ENCODE measurements around the gene TYW3.
"Not testable (repeated sequence)": the region's sequence is repeated elsewhere in the genome, so short reads cannot be mapped to it uniquely, and the experiment has no call there.

TYW3 gene

DNA sequence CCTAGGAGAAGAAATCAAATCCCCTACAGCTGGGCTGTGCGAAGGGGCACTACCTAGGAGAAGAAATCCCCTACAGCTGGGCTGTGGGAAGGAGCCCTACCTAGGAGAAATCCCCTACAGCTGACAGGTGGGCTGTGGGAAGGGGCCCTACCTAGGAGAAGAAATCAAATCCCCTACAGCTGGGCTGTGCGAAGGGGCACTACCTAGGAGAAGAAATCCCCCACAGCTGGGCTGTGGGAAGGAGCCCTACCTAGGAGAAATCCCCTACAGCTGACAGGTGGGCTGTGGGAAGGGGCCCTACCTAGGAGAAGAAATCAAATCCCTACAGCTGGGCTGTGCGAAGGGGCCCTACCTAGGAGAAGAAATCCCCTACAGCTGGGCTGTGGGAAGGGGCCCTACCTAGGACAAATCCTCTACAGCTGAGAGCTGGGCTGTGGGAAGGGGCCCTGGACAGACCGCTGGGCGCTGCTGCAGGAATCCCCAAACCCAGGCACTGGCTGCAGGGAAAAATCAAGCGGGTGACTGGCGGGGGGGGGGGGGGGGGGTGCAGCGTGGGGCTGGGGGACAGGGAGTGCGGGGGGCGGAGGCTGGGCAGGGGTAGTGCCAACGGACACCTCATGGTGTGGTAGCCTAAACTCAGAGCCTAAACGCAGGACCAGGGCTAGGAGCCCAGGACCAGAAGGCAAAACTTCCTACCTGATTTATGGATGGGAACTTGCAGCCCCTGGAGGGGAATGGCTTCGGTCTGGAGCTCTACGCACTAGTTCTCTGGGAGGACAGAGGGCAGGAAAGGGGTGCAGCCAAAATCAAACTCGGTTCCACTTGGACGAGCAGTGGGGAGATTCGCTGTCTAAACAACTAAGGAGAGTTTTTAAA is 643 bp upstream of the TYW3 start:
- peak in 1 of 2 donors; percentile 14 for DNase-seq

DNA sequence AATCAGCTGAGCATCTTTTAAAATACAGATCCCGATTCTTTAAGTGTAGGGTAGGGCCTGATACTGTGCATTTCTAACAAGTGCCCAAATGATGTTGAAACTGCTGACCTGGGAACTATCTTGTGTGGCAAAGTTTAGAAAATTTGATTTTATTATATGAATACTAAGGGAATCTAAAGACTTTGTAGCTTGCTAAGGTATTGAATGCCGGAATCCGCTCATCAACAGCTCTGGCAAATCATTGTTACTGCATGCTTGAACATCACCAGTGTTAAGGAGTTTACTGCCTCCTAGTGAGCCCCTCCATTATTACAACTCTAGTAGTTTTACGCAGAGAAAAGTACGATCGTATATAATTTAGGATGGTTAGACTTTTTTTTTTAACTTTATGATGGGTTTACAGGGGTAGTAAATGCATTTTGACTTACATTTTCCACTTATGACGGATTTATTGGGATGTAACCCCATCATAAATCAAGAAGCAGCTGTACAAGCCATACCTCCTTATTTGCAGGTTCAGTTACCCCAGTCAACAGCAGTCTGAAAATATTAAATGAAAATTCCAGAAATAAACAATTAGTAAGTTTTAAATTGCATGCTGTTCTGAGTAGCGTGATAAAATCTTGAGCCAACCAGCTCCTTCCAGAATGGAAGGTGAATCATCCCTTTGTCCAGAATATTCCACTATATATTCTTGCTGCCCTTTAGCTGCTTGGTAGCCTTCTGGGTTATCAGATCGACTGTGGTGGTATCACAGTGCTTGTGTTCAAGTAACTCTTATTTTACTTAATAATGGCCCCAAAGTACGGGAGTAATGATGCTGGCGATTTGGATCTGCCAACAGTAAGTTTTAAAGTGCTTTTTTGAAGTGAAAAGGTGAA is 892 bp downstream of the TYW3 start:
- DNase-seq: peak; percentile 35 to 78

GRCh38 chr1:74737333-74737732 is 4.4 kb downstream of the TYW3 start:
- no peak for DNase-seq

GRCh38 chr1:74740307-74740980 is 7.5 kb downstream of the TYW3 start:
- DNase-seq: not testable (repeated sequence)

DNA sequence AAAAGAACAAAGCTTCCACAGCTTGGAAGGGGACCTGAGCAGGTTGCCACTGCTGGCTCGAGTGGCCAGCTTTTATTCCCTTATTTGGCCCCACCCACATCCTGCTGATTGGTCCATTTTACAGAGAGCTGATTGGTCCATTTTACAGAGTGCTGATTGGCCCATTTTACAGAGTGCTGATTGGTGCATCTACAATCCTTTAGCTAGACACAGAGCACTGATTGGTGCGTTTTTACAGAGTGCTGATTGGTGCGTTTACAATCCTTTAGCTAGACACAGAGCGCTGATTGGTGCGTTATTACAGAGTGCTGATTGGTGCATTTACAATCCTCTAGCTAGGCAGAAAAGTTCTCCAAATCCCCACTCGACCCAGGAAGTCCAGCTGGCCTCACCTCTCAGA is 12.3 kb downstream of the TYW3 start:
- not testable (repeated sequence) for DNase-seq

DNA sequence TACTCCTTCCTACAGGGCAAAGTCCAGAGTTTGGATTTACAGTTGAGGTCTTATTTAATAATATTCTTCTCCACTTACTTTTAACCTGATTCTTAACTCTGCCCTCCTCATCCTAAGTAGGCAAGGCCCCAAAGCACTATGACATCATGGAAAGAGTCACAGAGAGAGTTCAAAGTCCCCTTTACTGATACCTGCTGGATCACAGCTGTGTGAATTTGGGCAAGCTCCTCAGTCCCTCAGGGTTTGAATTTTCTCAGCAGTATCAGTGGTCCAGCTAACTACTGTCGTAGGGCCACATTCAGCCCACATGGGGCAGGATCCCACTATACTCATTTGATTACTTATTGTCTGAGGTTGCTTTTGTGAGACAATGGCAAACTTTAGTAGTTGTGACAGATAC is 16.0 kb downstream of the TYW3 start:
- DNase-seq: no peak

GRCh38 chr1:74753104-74753503 is 20.2 kb downstream of the TYW3 start:
- no peak for DNase-seq

DNA sequence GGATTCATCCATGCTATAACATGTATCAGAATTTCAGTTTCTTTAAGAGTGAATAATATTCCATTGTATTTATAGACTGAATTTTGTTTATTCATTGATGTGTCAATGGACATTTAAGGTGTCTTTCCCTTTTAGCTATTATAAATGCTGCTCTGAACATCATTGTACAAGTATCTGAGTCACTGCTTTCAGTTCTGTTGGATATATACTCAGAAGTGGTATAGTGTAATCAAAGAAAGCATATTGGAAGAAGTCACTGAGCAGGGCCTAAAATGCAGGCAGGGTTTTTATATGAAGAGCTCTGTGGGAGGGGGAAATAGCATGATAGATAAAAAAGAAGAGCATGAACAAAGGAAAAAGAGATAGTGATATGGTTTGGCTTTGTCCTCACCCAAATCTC is 22.5 kb downstream of the TYW3 start:
- DNase-seq: no peak

- DNase-seq: not testable (repeated sequence)
These were observed 23.7 kb downstream of the TYW3 start for GRCh38 chr1:74756650-74757049.

DNA sequence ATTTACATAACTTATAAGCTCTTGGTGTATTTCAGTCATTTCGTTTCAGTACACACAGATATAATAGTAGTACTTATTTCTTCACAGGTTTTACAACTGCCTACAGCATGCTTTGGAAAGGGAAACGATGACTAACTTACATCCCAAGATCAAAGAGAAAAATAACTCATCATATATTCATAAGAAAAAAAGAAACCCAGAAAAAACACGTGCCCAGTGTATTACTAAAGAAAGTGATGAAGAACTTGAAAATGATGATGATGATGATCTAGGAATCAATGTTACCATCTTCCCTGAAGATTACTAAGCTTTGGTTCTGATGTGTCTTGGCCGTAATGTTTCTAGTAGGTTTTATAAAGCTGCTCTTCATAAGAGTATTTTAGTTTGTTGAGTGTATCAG is 30.9 kb downstream of the TYW3 start:
- DNase-seq: no peak

DNA sequence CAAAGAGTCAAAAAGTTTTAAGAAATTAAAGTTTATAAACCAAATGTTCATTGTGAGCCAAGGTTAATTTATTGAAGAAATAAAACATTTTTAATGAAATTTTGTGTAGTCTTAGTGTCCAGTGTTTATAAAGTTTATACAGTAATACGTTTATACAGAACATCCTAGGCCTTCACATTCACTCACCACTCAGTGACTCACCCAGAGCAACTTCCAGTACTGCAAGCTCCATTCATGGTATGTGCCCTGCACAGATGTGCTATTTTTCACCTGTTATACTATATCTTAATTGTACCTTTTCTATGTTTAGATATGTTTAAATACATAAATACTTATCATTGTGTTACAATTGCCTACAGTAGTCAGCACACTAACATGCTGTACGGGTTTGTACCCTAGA is 33.6 kb downstream of the TYW3 start:
- no peak for DNase-seq

GRCh38 chr1:74767490-74767889 is 34.5 kb downstream of the TYW3 start:
- DNase-seq: no peak

DNA sequence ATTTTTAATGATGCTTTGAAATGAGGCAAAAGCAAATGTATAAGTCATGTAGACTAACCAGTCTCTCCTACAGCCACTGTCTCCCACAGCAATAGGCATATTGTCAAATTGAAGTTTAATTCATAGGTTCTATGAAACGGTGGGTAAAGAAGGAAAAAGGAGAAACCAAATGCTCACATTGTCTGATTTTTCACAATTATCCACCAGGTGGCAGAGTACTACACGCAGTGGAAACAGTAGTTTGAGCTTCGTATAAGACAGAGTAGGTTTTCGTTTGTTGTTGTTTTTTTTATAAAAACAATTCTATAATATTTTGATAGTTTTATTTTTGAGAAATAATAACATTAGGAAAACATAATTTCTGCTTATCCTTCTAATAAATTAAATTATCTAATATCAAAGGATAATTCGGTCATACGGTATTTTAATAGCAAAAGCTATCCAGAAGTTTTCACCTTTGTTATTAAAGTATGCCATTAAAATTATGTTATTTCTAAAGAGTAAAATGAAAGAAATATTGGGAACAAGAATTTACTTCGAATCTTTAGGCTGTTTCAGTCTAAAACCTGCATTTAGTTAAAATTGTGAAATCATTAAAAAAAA is 39.1 kb downstream of the TYW3 start:
- DNase-seq: peak in 1 of 2 donors; percentile 33

- DNase-seq: no peak
These were observed 40.0 kb downstream of the TYW3 start for GRCh38 chr1:74772945-74773344.

DNA sequence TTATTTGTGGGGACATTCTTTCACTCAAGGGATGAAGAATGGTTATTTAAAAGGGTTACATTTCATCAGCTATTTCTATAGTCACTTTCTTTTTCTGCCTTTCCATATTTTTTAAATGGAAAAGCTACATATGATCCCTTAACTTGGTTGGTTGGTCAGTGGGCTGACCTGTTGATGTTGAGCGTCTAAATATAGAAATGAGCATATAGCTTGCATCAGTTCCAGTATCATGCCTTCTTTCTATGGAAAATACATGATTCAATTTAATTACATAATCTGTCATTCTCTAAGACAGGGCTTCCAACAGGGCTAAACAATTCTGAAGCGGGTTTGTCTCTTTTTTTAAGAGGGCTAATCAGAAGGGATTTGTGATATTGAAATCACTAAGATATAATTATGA is 40.6 kb downstream of the TYW3 start:
- no peak for DNase-seq

DNA sequence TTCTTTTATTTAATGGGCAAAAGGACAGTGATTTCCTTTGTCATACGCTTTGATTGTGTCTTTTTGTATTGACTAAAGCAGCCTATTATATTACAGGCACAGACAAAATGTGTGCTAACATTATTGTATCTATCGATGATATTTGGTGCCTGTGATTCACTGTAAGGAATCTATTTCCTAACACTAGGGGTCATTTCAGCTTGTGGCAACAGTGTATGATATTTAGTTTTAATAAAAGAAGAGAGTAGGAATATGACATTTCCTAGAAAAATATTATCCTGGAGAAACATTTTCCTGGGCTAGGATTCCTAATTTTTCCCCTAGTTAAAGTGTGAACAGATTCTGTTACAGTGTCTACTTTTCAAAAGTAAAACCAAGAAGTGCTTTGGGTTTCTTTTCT is 42.8 kb downstream of the TYW3 start:
- no peak for DNase-seq

DNA sequence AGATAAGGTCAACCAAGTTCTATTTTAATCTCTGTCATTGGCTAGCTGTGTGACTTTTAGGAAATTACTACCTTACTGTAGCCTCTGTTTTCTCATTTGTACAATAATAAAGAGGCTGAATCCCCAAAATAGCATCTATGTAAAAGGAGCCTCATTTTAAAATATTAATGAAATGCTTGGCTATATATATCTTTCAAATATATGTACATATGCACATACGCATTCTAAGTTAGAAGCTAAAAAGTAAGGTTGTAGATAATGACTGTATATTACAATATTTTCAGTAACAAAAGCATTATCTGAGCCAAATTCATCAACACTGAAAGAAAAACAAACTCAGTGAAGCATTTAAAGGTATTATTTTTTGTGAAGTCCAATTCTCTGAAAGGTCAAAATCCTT is 44.6 kb downstream of the TYW3 start:
- no peak for DNase-seq

DNA sequence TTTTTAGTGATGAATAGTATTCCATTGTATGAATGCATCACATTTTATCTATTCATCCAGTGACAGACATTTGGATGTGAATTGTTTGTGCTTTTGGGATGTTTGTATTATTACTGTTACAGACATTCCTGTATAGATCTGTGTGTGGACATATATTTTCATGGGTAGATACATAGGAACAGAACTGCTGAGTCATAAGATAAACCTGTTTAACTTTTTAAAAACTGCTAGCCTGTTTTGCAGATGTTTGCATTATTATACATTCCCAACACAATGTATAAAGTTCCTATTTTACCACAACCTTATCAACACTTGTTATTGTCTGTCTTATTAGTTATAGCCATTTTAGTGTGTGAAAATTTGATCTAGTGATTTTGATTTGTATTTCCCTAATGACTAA is 46.8 kb downstream of the TYW3 start:
- no peak for DNase-seq

- no peak for DNase-seq
These were observed 47.6 kb downstream of the TYW3 start for GRCh38 chr1:74780594-74780993.

DNA sequence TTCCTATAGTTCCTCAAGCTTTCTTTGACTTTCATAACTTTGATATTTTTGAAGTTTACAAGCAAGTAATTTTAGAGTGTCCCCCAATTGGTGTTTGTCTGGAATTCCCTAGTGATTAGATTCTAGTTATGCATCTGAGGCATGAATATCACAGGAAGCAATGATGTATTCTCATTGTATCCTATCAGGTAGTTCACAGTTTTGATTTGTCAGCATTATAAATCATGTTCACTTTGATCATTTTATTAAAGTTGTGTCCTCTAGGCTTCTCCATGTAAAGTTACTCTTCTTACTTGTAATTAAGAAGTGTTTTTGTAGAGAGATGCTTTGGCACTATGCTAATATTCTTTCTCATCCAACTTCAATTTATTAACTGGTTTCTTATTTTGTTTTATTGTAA is 53.0 kb downstream of the TYW3 start:
- no peak for DNase-seq

DNA sequence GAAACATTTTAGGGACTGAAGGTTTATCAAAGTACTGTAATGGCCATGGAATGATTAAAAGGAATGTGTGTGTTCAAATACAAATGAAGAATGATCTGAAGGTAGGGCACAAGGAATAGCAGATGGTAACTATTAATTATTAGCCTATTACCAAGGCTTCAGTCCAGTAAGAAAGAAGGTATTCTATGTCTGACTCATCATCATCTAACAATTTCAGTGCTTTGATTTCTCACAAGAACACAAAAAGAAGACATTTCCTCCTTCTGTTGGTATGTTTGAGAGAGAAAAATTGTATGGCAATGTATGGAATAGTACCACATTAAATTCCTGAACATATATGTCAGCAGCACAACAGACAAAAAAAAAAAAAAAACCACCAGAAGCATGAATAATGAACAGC is 57.5 kb downstream of the TYW3 start:
- no peak for DNase-seq

DNA sequence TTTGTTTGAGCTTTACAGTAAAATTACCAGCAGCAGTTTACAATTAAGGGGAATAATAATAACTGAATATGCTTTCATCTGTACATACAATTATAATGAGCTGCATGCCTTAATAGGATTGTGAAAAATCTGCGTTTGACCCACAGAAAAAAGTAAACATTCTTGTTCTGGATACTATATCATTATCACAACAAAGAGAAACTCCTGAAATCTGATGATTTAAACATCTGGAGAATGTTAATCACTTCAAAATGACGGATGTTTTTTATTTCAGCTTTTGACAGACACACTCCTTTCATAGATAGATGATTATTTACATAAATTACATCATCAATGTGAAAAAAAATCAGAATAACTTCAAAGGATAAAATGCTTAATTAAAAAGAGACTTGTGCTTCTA is 58.5 kb downstream of the TYW3 start:
- no peak for DNase-seq

DNA sequence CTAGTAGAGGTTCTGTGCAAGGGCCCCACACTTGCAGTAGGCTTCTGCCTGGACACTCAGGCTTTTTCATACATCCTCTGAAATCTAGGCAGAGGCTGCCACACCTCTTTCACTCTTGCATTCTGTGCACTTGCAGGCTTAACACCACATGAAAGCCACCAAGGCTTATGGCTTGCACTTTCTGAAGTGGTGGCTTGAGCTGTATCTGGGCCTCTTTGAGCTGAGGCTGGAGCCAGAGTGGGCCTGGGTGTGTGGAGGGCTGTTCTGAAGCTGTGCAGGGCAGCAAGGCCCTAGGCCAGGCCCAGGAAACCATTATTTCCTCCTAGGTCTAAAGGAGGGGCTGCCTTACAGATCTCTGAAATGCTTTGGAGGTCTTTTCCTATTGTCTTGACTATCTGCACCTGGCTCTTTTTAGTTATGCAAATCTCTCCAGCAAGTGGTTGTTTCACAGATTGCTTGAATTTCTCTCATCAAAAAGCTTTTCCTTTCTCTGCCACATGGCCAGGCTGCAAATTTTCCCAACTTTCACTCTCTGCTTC is 66.2 kb downstream of the TYW3 start:
- DNase-seq: no peak

Data from CD4-positive, alpha-beta T cell treated with Interferon alpha-2 for 1 hour (primary cell).